OCI-LY7 (cell line): Measurements from ENCODE around the gene LRRC57. TPM values are rescaled to one million over a fixed set of nuclear protein-coding genes. Genes with fewer than 3 reads are reported as not detected.

ENCODE experiments used
- BruUV-seq: library from RNA; stranded (reverse); fragments of 400-500 nt; replicated peaks from 2 replicates; lab custom pipeline; 2021; lab: Mats Ljungman, UMichigan
- CTCF ChIA-PET: fragments of 300-600 bp; sonication (Branson Sonifier 250); formaldehyde crosslinking; loops from one replicate; lab custom pipeline; 2022; ENCODE audit warnings: antibody characterized with exemption; ENCODE audit not compliant: unreplicated experiment; lab: Charles Lee
- POLR2A ChIA-PET: fragments of 300-600 bp; sonication (Branson Sonifier 250); formaldehyde crosslinking; loops from one replicate; lab custom pipeline; 2022; ENCODE audit warnings: antibody characterized with exemption; lab: Charles Lee
- DNase-seq: peaks from one replicate; pipeline ENCODE4 v3.0.0-alpha.2; 2015; ENCODE audit warnings: low spot score
- H2AFZ ChIP-seq: fragments of 200-600 bp; sonication (generic), shearing (Covaris generic); 2 replicates; pipeline ENCODE4 v1.6.1; 2014; ENCODE audit warnings: mild to moderate bottlenecking, antibody characterized with exemption, low read length, moderate library complexity
- H3K27ac ChIP-seq: fragments of 200-600 bp; sonication (generic); 2 replicates; pipeline ENCODE4 v1.5.1; 2014; ENCODE audit warnings: mixed run types, low read depth, mild to moderate bottlenecking, moderate library complexity, low read length, inconsistent platforms; ENCODE audit not compliant: poor library complexity, severe bottlenecking
- H3K36me3 ChIP-seq: fragments of 200-600 bp; sonication (generic); 2 replicates; pipeline ENCODE4 v1.6.1; 2014; ENCODE audit warnings: mild to moderate bottlenecking, antibody characterized with exemption, low read length, moderate library complexity, mixed read lengths; ENCODE audit not compliant: insufficient read depth
- H3K4me1 ChIP-seq: fragments of 200-600 bp; sonication (generic); 2 replicates; pipeline ENCODE4 v1.5.1; 2014; ENCODE audit warnings: mild to moderate bottlenecking, low read length; ENCODE audit not compliant: insufficient read depth, poor library complexity, severe bottlenecking
- H3K4me2 ChIP-seq: fragments of 200-600 bp; sonication (generic); 2 replicates; pipeline ENCODE4 v1.6.1; 2014; ENCODE audit warnings: mild to moderate bottlenecking, low read length
- H3K4me3 ChIP-seq: fragments of 200-600 bp; sonication (generic); 2 replicates; pipeline ENCODE4 v1.5.1; 2014; ENCODE audit warnings: mild to moderate bottlenecking, low read depth, low read length; ENCODE audit not compliant: poor library complexity, severe bottlenecking
- H3K79me2 ChIP-seq: fragments of 200-600 bp; sonication (generic); 2 replicates; pipeline ENCODE4 v1.6.1; 2016; ENCODE audit warnings: low read depth, mild to moderate bottlenecking, low read length, moderate library complexity, mixed read lengths; ENCODE audit not compliant: insufficient read depth
- H3K9me2 ChIP-seq: fragments of 200-600 bp; sonication (generic); 2 replicates; pipeline ENCODE4 v1.6.1; 2016; ENCODE audit warnings: mild to moderate bottlenecking, low read length, mixed read lengths; ENCODE audit not compliant: insufficient read depth
- H3K9me3 ChIP-seq: fragments of 200-600 bp; sonication (generic); 2 replicates; pipeline ENCODE4 v1.6.1; 2014; ENCODE audit warnings: mild to moderate bottlenecking, mixed run types, low read length, mixed read lengths
- H4K20me1 ChIP-seq: fragments of 200-600 bp; sonication (generic); 2 replicates; pipeline ENCODE4 v1.6.1; 2014; ENCODE audit warnings: mild to moderate bottlenecking, antibody characterized with exemption, low read length, moderate library complexity, mixed read lengths; ENCODE audit not compliant: insufficient read depth
- CTCF ChIP-seq: fragments of 200-600 bp; sonication (generic); conservative IDR thresholded peaks from 2 replicates; pipeline ENCODE4 v1.5.1; 2014; ENCODE audit warnings: mild to moderate bottlenecking, antibody characterized with exemption, low read length, moderate library complexity, mixed read lengths
- EZH2phosphoT487 ChIP-seq: fragments of 200-600 bp; sonication (generic); IDR thresholded peaks from 2 replicates; pipeline ENCODE4 v1.6.1; 2018; ENCODE audit warnings: low read depth, borderline replicate concordance, mild to moderate bottlenecking, mixed run types, antibody characterized with exemption, low read length, moderate library complexity, mixed read lengths
- intact Hi-C: fragments of 100-400 bp; cut with micrococcal nuclease; formaldehyde crosslinking; loops from one replicate; pipeline ENCODE4 v1.10.0; 2022; ENCODE audit not compliant: unreplicated experiment
- total RNA-seq, 2 experiments: library from RNA; depleted of rRNA in 1 of 2; stranded (reverse); fragments of >200 nt in 1 of 2; shearing (Covaris generic) in 1 of 2; gene quantifications; 2 replicates each; pipeline ENCODE4 v1.2.3, GENCODE V29; 2014 to 2022

The LRRC57 gene
- total RNA-seq, 2 experiments from 2014 or later = 17.9 to 21.1 TPM

GRCh38 chr15:42510258-42511006 is 38.2 kb downstream of the LRRC57 start:
- no peak overlapping the region for H3K4me3 ChIP-seq
- H3K27ac ChIP-seq = no peak overlapping the region
- no peak overlapping the region for H3K4me2 ChIP-seq
- H3K36me3 ChIP-seq = peaks cover 31% of the 10 kb centered on the region
- H3K9me3 ChIP-seq = no peaks in the 10 kb centered on the region
- intact Hi-C loops = no loop called here
- no TSS peak for BruUV-seq
- H3K4me1 ChIP-seq = peaks cover under 1% of the 10 kb centered on the region
- ChIA-PET POLR2A (interaction anchor here (0.8 to 1.1 kb wide), 2 partner anchors 11 to 16 kb away, joined by 3 read pairs; no protein-coding TSS in a partner anchor), CTCF (no interaction called here)
- H2AFZ ChIP-seq = no peak overlapping the region
- H3K79me2 ChIP-seq = no peaks in the 10 kb centered on the region
- no peaks in the 10 kb centered on the region for H4K20me1 ChIP-seq
- TF ChIP-seq CTCF (no peak), EZH2phosphoT487 (no peak)
- no peak for DNase-seq
- no peaks in the 10 kb centered on the region for H3K9me2 ChIP-seq

GRCh38 chr15:42508263-42508690 is 40.3 kb downstream of the LRRC57 start:
- Histone ChIP-seq H3K9me2 (no peaks in the 10 kb centered on the region), H3K27ac (no peak overlapping the region), H2AFZ (no peak overlapping the region), H3K4me1 (peaks cover 21% of the 10 kb centered on the region), H3K9me3 (no peaks in the 10 kb centered on the region), H4K20me1 (no peaks in the 10 kb centered on the region), H3K4me2 (no peak overlapping the region), H3K36me3 (peaks cover 12% of the 10 kb centered on the region), H3K79me2 (peaks cover 14% of the 10 kb centered on the region; the same call in 1 of the 2 replicates), H3K4me3 (no peak overlapping the region)
- no peak for TF ChIP-seq CTCF
- BruUV-seq = no TSS peak
- ChIA-PET CTCF (no interaction called here), POLR2A (interaction anchor here (0.7 kb wide), 1 partner anchor 318 kb away, joined by 4 read pairs; no protein-coding TSS in a partner anchor)
- DNase-seq = no peak
- intact Hi-C loops = no loop called here

- Histone ChIP-seq H3K27ac (no peak overlapping the region), H3K4me1 (peaks cover 21% of the 10 kb centered on the region), H3K9me3 (no peaks in the 10 kb centered on the region), H3K4me3 (no peak overlapping the region), H3K36me3 (peaks cover 5% of the 10 kb centered on the region), H2AFZ (no peak overlapping the region), H4K20me1 (no peaks in the 10 kb centered on the region), H3K9me2 (no peaks in the 10 kb centered on the region), H3K79me2 (peaks cover 20% of the 10 kb centered on the region; the same call in 1 of the 2 replicates), H3K4me2 (no peak overlapping the region)
- DNase-seq = no peak
- TF ChIP-seq CTCF = no peak
- no peak for TF ChIP-seq EZH2phosphoT487
- BruUV-seq = no TSS peak
- intact Hi-C loops = no loop called here
- ChIA-PET CTCF (no interaction called here), POLR2A (interaction anchor here (0.7 kb wide), 1 partner anchor 318 kb away, joined by 4 read pairs; no protein-coding TSS in a partner anchor)
Observed at GRCh38 chr15:42507514-42507913, 41.1 kb downstream of the LRRC57 start.
